HCT116 (cell line): ENCODE measurements around the gene BCAP31. TPM values are rescaled to one million over a fixed set of nuclear protein-coding genes. Genes with fewer than 3 reads are reported as not detected.
"Not testable (repeated sequence)": the region's sequence is repeated elsewhere in the genome, so short reads cannot be mapped to it uniquely, and the experiment has no call there.

Source experiments
- ATAC-seq: fragments of 200-7000 bp; cut with Tn5 transposase; 2 replicates; pipeline ENCODE4 v1.9.1; 2020; ENCODE audit warnings: mild to moderate bottlenecking, moderate library complexity
- BruUV-seq: library from RNA; stranded (reverse); fragments of 400-500 nt; replicated peaks from 2 replicates; lab custom pipeline; 2021; lab: Mats Ljungman, UMichigan
- CTCF ChIA-PET: fragments of 300-600 bp; sonication (Branson Sonifier 250); formaldehyde crosslinking; loops from one replicate; lab custom pipeline; 2021; ENCODE audit warnings: antibody characterized with exemption; lab: Charles Lee
- POLR2A ChIA-PET: fragments of 300-600, 350-600 bp; sonication (Branson Sonifier 250); formaldehyde crosslinking; loops from one replicate; lab custom pipeline; 2021; ENCODE audit warnings: antibody characterized with exemption; lab: Charles Lee
- RAD21 ChIA-PET, 2 experiments: fragments of 300-600 bp; sonication (Branson Sonifier 250); formaldehyde crosslinking; loops; one replicate each; lab custom pipeline; 2023; ENCODE audit warnings: low total read pairs in 2 of 2; ENCODE audit not compliant: uncharacterized antibody in 2 of 2, unreplicated experiment in 2 of 2, low non-redundant PET in 1 of 2; lab: Charles Lee
- DNase-seq: peaks from one replicate; pipeline ENCODE4 v3.0.0-alpha.2; 2010; ENCODE audit warnings: low read depth, low spot score
- H2AFZ ChIP-seq: fragments of 200-600 bp; shearing (Covaris generic), sonication (generic); 2 replicates; pipeline ENCODE4 v1.6.1; 2017; ENCODE audit warnings: low read depth, mixed run types, mixed read lengths, antibody characterized with exemption, low read length; ENCODE audit not compliant: poor library complexity, severe bottlenecking
- H3K27ac ChIP-seq: 2 replicates; pipeline ENCODE4 v1.5.1; 2012; ENCODE audit warnings: low read depth, low read length
- H3K27me3 ChIP-seq: fragments of 200-600 bp; sonication (generic); 2 replicates; pipeline ENCODE4 v1.6.1; 2016; ENCODE audit warnings: mixed run types, low read length, mixed read lengths; ENCODE audit not compliant: insufficient read depth
- H3K36me3 ChIP-seq, 2 experiments: fragments of 200-500 bp in 1 of 2; fragments of 200-600 bp in 1 of 2; sonication (Bioruptor generic) in 1 of 2; sonication (generic) in 1 of 2; 2 replicates each; pipeline versions ENCODE4 v1.5.1 to v1.6.1; 2014 to 2016; ENCODE audit warnings: low read length in 2 of 2, inconsistent platforms in 1 of 2, mixed read lengths in 1 of 2, mixed run types in 1 of 2; ENCODE audit not compliant: insufficient read depth in 2 of 2, control insufficient read depth in 1 of 2
- H3K4me1 ChIP-seq, 2 experiments: fragments of 200-600 bp in 1 of 2; sonication (generic) in 1 of 2; 2 replicates each; pipeline versions ENCODE4 v1.5.1 to v1.6.1; 2012 to 2017; ENCODE audit warnings: low read length in 2 of 2, inconsistent platforms in 1 of 2, mild to moderate bottlenecking in 1 of 2, mixed read lengths in 1 of 2, mixed run types in 1 of 2, moderate library complexity in 1 of 2; ENCODE audit not compliant: insufficient read depth in 2 of 2, control insufficient read depth in 1 of 2
- H3K4me2 ChIP-seq: fragments of 200-600 bp; sonication (generic); 2 replicates; pipeline ENCODE4 v1.6.1; 2017; ENCODE audit warnings: mixed run types, low read length, mixed read lengths
- H3K4me3 ChIP-seq, 2 experiments: fragments of 200-600 bp in 1 of 2; sonication (generic) in 1 of 2; replicated peaks in 1 of 2; 2 replicates each; pipeline ENCODE4 v1.5.1; 2011 to 2016; ENCODE audit warnings: low read length in 2 of 2, control low read depth in 1 of 2, low read depth in 1 of 2, mild to moderate bottlenecking in 1 of 2, mixed read lengths in 1 of 2, mixed run types in 1 of 2
- H3K79me2 ChIP-seq: fragments of 200-600 bp; sonication (generic); 2 replicates; pipeline ENCODE4 v1.6.1; 2017; ENCODE audit warnings: mild to moderate bottlenecking, mixed run types, low read length, moderate library complexity, mixed read lengths; ENCODE audit not compliant: insufficient read depth
- H3K9ac ChIP-seq: fragments of 200-600 bp; sonication (generic); 2 replicates; pipeline ENCODE4 v1.6.1; 2016; ENCODE audit warnings: low read length, mixed read lengths
- H3K9me2 ChIP-seq: fragments of 200-600 bp; sonication (generic), shearing (Covaris generic); 2 replicates; pipeline ENCODE4 v1.6.1; 2017; ENCODE audit warnings: mixed run types, mild to moderate bottlenecking, moderate library complexity; ENCODE audit not compliant: insufficient read depth
- H3K9me3 ChIP-seq, 2 experiments: fragments of 200-500 bp in 1 of 2; fragments of 200-600 bp in 1 of 2; sonication (Bioruptor generic) in 1 of 2; sonication (generic) in 1 of 2; 2 replicates each; pipeline ENCODE4 v1.6.1; 2014 to 2017; ENCODE audit warnings: low read length in 2 of 2, mixed read lengths in 2 of 2, inconsistent platforms in 1 of 2, low read depth in 1 of 2, mild to moderate bottlenecking in 1 of 2, mixed run types in 1 of 2, moderate library complexity in 1 of 2; ENCODE audit not compliant: control insufficient read depth in 1 of 2, insufficient read depth in 1 of 2
- H4K20me1 ChIP-seq: fragments of 200-600 bp; sonication (generic), shearing (Covaris generic); 2 replicates; pipeline ENCODE4 v1.6.1; 2017; ENCODE audit warnings: mixed run types, mild to moderate bottlenecking, moderate library complexity; ENCODE audit not compliant: insufficient read depth
- CEBPB ChIP-seq: IDR thresholded peaks from 2 replicates; pipeline ENCODE4 v1.6.1; 2012; ENCODE audit warnings: low read depth
- EGR1 ChIP-seq: IDR thresholded peaks from 2 replicates; pipeline ENCODE4 v1.6.1; 2012; ENCODE audit warnings: low read depth
- EZH2 ChIP-seq: fragments of 200-600 bp; sonication (generic); IDR thresholded peaks from 2 replicates; pipeline ENCODE4 v1.6.1; 2017; ENCODE audit warnings: antibody characterized with exemption, mixed run types
- EZH2phosphoT487 ChIP-seq: fragments of 200-600 bp; IDR thresholded peaks from 2 replicates; pipeline ENCODE4 v1.6.1; 2018; ENCODE audit warnings: antibody characterized with exemption, borderline replicate concordance
- FOSL1 ChIP-seq: IDR thresholded peaks from 2 replicates; pipeline ENCODE4 v1.6.1; 2012; ENCODE audit warnings: low read depth
- POLR2AphosphoS5 ChIP-seq: IDR thresholded peaks from 2 replicates; pipeline ENCODE4 v1.6.1; 2011; ENCODE audit warnings: mild to moderate bottlenecking, low read depth, low read length, moderate library complexity
- RAD21 ChIP-seq: IDR thresholded peaks from 2 replicates; pipeline ENCODE4 v1.6.1; 2012; ENCODE audit warnings: low read depth, mild to moderate bottlenecking
- SIN3A ChIP-seq: IDR thresholded peaks from 2 replicates; pipeline ENCODE4 v1.6.1; 2012; ENCODE audit warnings: low read depth
- YY1 ChIP-seq: IDR thresholded peaks from 2 replicates; pipeline ENCODE4 v1.6.1; 2011; ENCODE audit warnings: low read length, low read depth, moderate library complexity, mild to moderate bottlenecking; ENCODE audit not compliant: insufficient replicate concordance; ENCODE audit errors: extremely low read depth
- ZFX ChIP-seq: fragments of 450-650 bp; IDR thresholded peaks from 2 replicates; pipeline ENCODE4 v1.6.1; 2017
- intact Hi-C: fragments of 100-400 bp; cut with micrococcal nuclease; formaldehyde crosslinking; loops from 2 replicates; pipeline ENCODE4 v1.10.0; 2022
- total RNA-seq: library from RNA; stranded (reverse); gene quantifications from one replicate; pipeline ENCODE4 v1.2.1, GENCODE V29; 2021; ENCODE audit not compliant: unreplicated experiment
- TF ChIP-seq, protein P1 (sequence below): IDR thresholded peaks from 2 replicates; pipeline ENCODE4 v1.6.1; 2012; ENCODE audit warnings: low read depth

BCAP31 gene
- total RNA-seq, 1 experiment from 2014 or later, result 185 TPM

DNA sequence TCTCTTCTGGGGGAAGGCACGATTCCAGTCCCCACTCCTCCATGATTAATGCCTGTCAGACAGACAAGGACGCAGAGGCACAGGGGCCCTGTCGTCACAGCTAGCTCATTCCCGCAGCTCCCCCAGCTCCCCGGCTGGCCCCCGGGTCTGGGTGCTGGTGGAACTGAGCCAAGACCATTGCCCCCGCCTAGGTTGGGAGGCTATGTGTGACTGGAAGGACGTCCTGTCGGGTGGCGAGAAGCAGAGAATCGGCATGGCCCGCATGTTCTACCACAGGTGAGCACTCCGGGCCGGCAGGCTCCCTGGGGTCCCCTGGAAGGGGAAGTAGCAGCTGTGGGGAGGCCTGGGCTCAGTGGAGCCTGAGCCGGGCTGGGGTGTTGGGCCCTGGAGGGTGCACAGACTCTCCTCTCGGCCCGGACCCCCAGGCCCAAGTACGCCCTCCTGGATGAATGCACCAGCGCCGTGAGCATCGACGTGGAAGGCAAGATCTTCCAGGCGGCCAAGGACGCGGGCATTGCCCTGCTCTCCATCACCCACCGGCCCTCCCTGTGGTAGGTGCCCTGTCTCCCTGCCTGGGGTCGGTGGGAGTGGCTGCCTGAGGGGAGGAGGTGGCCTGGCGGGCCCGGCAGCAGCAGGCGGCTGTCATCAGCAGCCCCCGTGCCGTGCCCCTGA is 18.7 kb upstream of the BCAP31 start:
- CTCF ChIA-PET, H3K9ac ChIP-seq, H3K36me3 ChIP-seq, H3K27ac ChIP-seq, DNase-seq, H3K79me2 ChIP-seq, POLR2A ChIA-PET, H3K9me3 ChIP-seq, intact Hi-C loops, H3K4me3 ChIP-seq, ATAC-seq, H2AFZ ChIP-seq, H3K4me2 ChIP-seq, H3K9me2 ChIP-seq, RAD21 ChIA-PET, BruUV-seq, H3K4me1 ChIP-seq, H3K27me3 ChIP-seq, H4K20me1 ChIP-seq: not testable (repeated sequence)

DNA sequence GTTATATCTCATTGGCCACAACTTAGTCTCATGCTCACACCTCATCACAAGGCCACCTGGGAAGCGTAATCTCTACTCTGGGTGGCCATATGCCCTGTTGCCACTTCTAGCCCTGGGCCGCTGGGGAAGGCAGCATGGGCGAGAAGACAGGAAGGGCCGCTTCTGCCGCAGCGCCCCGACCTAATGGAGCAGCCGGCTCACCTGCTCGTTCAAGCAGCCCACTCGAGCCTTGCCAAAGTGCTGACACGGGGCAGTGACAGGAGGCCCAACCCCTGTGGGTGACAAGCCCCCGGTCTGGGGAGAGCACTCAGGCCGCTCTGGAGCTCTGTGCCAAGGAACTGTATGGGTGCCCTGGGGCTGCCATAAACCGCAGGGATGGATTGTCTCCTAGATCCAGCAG is 17.9 kb upstream of the BCAP31 start:
- H2AFZ ChIP-seq, H3K36me3 ChIP-seq, RAD21 ChIA-PET, POLR2A ChIA-PET, H3K9me2 ChIP-seq, H4K20me1 ChIP-seq, H3K79me2 ChIP-seq, DNase-seq, ATAC-seq, H3K27ac ChIP-seq, H3K27me3 ChIP-seq, CTCF ChIA-PET, H3K9me3 ChIP-seq, H3K4me3 ChIP-seq, H3K9ac ChIP-seq, H3K4me1 ChIP-seq, H3K4me2 ChIP-seq, intact Hi-C loops, BruUV-seq: not testable (repeated sequence)

DNA sequence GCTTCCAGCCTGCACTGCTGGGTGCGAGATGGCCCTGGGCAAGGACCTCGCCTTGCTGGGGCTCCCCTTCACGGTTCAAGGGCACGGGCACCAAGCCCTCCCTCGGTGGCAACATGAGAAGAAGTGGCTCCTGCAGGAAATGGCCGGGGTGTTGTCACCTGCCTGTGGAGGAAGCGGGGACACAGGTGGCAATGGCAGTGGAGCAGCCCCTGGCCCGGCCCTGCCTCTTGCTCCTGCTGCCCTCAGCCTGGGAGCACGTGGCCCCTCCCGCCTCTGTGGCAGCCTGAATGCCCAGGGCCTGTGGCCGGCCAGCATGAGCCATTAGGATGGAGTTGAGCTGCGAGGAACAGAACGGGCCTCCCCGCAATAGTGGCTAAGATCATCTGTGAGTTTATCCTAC is 17.3 kb upstream of the BCAP31 start:
- Histone ChIP-seq H3K27ac (no peak overlapping the region), H3K36me3 (no peaks in the 10 kb centered on the region), H3K9me2 (no peaks in the 10 kb centered on the region), H3K4me3 (no peak overlapping the region), H3K9me3 (no peaks in the 10 kb centered on the region), H3K27me3 (no peaks in the 10 kb centered on the region), H3K4me2 (no peak overlapping the region), H3K79me2 (no peaks in the 10 kb centered on the region), H2AFZ (no peak overlapping the region), H3K4me1 (no peaks in the 10 kb centered on the region), H3K9ac (no peak overlapping the region), H4K20me1 (no peaks in the 10 kb centered on the region)
- intact Hi-C loops, result no loop called here
- ChIA-PET CTCF (no interaction called here), RAD21 (no interaction called here), POLR2A (no interaction called here)
- BruUV-seq, result no TSS peak
- no peak for TF ChIP-seq CEBPB
- TF ChIP-seq EZH2, result no peak
- TF ChIP-seq, protein P1, sequence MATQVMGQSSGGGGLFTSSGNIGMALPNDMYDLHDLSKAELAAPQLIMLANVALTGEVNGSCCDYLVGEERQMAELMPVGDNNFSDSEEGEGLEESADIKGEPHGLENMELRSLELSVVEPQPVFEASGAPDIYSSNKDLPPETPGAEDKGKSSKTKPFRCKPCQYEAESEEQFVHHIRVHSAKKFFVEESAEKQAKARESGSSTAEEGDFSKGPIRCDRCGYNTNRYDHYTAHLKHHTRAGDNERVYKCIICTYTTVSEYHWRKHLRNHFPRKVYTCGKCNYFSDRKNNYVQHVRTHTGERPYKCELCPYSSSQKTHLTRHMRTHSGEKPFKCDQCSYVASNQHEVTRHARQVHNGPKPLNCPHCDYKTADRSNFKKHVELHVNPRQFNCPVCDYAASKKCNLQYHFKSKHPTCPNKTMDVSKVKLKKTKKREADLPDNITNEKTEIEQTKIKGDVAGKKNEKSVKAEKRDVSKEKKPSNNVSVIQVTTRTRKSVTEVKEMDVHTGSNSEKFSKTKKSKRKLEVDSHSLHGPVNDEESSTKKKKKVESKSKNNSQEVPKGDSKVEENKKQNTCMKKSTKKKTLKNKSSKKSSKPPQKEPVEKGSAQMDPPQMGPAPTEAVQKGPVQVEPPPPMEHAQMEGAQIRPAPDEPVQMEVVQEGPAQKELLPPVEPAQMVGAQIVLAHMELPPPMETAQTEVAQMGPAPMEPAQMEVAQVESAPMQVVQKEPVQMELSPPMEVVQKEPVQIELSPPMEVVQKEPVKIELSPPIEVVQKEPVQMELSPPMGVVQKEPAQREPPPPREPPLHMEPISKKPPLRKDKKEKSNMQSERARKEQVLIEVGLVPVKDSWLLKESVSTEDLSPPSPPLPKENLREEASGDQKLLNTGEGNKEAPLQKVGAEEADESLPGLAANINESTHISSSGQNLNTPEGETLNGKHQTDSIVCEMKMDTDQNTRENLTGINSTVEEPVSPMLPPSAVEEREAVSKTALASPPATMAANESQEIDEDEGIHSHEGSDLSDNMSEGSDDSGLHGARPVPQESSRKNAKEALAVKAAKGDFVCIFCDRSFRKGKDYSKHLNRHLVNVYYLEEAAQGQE, result no peak
- no peak for TF ChIP-seq FOSL1
- TF ChIP-seq POLR2AphosphoS5, result no peak
- TF ChIP-seq SIN3A, result no peak
- no peak for TF ChIP-seq EZH2phosphoT487
- TF ChIP-seq EGR1, result no peak
- TF ChIP-seq RAD21, result no peak
- no peak for TF ChIP-seq YY1
- TF ChIP-seq ZFX, result no peak
- DNase-seq (no peak), ATAC-seq (no peak)
